HG02884 (cell line): Measurements from ENCODE around the gene LTB4R.
"Not testable (repeated sequence)": the region's sequence is repeated elsewhere in the genome, so short reads cannot be mapped to it uniquely, and the experiment has no call there.

Source experiments
- ATAC-seq: cut with Tn5 transposase; IDR thresholded peaks from one replicate; pipeline ENCODE4 v1.9.1; 2021; ENCODE audit warnings: mild to moderate bottlenecking, moderate library complexity; ENCODE audit not compliant: unreplicated experiment

LTB4R gene

DNA sequence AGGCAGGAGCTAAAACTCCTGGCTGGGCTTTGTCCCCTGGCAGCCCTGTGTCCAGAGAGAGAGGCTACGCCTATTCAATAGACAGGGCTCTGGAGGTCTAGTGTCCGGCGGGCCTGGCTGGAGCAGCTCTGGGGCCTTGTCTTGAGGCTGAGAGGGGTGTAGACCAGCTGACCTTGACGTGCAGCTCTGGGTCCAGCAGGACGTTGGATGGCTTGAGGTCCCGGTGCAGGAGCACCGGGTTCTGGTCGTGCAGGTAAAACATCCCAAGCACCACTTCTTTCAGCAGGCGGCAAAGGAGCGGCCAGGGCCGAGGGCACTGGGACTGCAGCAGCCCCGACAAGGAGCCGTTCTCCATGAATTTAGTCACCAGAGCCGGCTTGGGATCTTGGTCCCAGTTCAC lies 27.5 kb downstream of the LTB4R start:
- no peak for ATAC-seq

DNA sequence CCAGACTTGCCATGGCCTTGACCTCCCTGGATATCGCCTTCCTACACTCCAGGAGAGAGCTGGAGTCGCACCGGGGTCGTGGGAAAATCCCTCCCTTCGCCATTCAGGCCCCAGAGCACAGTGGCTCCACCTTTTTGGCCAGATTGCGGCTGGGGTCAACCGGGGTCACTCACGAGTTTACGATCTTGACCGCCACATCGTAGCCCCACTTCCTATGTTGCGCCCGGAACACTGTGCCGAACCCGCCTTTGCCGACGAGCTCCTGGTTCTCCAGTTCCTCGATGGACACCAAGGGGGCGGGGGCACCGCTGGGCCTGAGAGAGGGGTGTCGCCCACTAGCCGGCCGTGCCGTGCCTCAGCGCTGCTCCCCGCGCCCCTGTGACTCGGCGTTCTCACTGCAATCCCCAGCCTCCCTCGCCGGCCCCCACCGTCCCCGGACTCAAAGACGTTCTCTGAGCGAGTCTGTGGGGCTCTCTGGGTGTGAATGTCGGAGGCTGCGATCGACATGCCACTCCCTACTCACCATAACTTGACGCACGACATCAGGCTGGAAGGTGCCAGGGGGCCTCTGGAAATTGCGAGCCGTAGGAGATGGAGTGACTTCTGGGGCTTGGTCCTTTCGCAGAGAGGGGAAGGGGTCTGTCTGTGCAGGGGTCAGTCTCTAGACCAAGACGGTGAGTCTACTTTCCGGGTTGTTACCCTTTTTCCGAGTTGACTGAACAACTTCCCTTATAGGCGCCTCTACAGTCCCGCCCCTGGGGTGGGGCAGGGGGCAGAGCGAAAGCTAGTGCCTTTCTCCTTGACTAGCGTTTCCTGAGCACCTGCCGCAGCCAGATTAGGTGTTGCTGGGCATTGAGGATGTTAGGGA lies 28.2 kb downstream of the LTB4R start, which contains the start of gene RIPK3:
Gene RIPK3, minus strand, starts transcription at position 708 of the 868 bp plus-strand sequence. Its CDS starts 165 bp downstream, at position 543.
- ATAC-seq, result peak; percentile 83

DNA sequence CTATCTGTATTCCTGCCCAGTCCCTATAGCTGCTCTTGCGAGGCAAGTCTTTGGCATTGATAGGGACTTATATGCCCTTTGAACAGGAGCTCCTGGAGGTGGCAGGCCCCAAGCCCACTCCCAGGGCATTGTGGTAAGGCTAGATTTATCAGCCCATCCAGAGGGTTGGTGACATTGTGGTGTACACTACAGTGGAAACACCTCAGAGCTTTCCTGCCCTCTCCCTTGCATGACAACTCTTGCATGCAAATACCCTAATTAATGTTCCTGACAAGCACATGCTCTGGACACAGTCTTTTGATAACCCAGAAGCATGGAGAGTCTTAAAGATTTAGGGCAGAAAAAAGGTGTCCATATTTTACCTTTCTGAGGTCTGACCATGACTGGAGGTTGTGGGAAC lies 29.3 kb downstream of the LTB4R start:
- ATAC-seq, result no peak

DNA sequence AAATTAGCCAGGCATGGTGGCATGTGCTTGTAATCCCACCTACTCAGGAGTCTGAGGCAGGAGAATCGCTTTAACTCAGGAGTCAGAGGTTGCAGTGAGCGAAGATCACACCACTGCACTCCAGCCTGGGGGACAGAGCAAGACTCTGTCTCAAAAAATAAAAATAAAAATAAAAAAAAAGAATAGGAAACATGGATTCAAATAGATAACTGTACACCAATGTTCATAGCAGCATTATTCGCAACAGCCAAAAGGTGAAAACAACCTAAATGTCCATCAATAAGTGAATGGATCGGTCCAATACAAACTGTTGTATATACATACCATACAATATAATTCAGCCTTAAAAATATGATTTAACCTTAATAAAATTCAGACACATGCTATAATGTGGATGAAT lies 31.6 kb downstream of the LTB4R start:
- ATAC-seq, result no peak

DNA sequence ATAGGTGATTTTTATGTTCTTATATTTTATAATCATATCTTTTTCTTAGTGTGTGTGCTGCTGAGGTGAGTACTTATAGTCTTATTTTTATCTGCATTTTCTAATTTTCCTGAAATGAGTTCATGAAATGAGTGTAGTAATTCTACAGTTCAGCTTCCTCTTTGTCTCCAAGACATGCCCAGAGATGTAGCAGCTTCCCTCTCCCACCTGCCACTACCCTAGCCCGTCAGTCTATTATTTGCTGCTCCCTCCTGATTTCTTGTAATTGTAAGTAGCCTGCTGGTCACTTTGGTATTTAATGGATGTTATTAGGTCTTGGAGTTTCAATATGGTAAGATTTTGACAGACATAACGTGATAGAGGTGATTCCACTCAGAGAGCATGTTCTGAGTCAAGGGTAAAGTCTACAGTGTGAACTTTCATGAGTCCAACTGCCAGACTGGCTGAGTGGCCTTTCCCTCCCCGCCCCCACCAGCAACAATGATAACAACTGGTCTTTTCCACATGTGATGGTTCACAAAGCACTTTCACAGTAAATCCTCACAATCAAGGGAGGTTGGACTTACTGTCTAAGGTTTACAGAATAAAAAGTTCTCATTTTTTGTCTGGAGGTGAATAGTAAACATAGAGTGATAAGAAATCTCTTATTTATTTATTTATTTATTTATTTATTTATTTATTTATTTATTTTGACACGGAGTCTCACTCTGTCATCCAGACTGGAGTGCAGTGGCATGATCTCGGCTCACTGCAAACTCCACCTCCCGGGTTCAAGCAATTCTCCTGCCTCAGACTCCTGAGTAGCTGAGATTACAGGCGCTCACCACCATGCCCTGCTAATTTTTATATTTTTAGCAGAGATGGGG lies 32.7 kb downstream of the LTB4R start:
- ATAC-seq, result no peak

DNA sequence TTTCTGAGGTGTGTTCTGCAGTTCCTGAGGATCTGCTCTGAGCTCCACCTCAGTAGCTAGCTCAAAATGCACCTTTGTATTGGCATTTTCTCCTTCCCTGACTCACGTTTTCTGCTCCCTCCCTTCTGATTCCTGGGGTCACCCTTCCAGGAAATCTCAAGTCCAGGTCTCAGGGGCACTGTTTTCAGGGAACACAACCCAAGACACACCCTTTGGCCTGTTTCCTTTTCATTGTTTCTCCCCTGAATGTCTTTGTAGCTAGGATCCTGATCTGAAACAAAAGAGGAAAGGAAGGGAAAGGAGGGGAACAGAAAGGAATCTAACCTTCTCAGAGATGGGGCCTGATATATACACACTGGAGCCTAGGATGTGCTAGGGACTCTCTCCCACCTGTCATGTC lies 35.8 kb downstream of the LTB4R start:
- ATAC-seq, result no peak

DNA sequence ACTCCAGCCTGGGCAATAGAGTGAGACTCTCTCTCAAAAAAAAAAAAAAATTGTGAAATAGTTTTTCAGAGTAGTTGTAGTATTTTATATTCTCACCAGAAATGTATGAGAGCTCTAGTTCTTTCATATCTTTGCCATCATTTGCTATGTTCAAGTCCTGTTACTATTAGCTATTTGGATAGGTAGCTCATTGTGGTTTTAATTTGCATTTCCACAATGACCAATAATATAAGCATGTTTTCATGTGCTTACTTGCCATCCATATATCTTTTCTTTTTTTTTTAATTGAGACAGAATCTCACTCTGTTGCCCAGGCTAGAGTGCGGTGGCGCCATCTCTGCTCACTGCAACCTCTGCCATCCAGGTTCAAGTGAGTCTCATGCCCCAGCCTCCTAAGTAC lies 36.9 kb downstream of the LTB4R start:
- no peak for ATAC-seq

DNA sequence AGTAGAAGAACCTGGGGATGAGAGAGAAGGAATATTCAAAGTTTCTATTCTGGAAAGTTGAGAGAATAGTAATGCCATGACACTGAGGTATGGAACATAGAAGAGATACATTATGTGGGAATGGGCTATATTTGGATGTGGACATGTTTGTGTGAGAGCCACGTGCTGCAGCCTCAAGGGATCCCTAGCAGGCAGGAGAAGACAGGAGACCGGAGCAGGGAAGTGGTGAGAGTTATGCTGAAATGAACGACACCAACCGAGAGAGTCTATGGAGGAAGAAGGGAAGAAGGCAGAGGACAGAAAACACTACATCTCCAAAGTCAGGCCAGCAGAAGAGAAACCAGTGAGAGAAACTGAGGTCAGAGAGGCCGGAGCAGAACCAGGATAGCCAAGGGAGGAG lies 38.4 kb downstream of the LTB4R start:
- no peak for ATAC-seq

DNA sequence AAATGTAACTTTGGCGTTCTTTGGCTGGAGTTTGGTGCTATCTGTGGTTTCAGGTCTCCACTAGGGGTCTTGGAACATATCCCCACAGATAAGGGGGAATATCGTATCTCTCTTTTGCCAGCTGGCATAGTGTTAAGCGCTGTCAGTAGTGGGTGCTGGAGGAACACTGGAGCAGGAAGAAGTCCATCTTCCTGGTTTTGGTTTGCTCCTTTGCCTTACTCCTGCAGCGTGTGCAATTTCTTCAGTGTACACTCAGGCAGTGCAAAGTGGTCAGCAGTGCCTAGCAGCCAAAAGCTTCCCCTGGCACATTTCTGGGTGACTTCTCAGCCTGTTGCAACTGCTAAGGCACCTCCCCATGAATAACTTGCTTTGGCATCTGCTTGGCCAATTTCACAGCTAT lies 40.2 kb downstream of the LTB4R start:
- no peak for ATAC-seq

DNA sequence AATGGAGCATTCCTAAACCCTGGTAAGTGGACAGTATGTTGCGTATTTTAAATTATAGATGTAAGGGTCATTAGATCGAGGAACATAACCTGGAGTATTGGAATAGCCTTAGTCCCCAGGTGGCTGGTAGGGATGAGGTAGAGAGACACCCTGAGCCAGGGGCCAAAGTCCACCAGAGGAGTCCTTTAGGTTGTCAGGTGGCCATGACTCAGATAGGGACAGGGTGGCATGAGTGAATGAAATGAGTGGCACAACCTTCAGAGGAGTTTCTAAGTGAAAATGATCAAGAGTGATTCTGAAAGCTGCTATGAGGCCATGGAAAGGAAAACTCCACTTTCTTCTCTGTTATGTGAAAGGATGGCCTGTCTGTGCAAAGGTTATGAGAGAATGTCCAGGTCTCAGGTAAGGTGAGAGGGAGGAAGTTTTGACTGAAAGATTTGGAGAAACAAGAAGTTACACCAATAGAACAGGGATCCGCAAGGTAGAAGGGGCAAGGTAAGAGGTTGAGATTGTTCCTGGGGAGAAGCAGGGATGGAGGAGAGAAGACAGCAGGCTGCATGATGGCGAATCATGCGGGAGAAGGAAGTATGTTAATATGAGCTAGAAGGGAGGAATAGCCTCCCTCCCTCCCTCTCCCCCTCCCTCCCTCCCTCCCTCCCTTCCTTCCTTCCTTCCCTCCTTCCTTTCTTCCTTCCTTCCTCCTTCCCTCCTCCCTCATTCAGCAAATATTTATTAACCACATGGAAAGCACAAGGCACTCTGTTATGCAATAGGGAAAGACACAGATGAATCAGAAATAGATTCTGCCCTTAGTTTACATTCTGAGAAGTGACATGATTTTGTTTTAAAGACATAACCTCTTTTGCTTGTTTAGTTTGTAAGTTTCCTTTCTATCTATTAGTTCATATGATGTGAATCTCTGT lies 42.5 kb downstream of the LTB4R start:
- no peak for ATAC-seq

DNA sequence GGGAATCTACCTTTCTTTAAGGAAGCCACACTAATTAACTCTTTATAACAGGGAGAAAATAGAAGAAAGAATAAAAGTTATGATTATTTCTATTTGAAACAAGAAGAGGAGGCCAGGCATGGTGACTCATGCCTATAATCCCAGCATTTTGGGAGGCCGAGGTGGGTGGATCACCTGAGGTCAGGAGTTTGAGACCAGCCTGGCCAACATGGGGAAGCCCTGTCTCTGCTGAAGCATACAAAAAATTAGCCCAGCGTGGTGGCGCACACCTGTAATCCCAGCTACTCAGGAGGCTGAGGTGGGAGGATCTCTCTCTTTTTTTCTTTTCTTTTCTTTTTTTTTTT lies 43.2 kb downstream of the LTB4R start:
- not testable (repeated sequence) for ATAC-seq

DNA sequence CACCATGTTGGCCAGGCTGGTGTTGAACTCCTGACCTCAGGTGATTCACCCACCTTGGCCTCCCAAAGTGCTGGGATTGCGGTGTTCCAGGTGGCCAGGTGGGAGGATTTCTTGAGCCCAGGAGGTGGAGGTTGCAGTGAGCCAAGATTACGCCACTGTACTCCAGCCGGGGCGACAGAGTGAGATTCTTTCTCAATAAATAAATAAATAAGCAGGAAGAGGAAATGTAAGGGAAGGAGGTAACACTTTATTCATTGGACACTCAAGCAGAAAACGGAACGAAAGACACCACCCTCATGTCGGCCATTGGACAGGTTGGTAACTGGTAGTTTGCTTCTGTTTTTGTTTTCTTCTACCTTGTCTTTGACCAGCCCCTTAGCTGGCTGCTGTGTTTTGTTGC lies 43.7 kb downstream of the LTB4R start:
- ATAC-seq, result no peak

DNA sequence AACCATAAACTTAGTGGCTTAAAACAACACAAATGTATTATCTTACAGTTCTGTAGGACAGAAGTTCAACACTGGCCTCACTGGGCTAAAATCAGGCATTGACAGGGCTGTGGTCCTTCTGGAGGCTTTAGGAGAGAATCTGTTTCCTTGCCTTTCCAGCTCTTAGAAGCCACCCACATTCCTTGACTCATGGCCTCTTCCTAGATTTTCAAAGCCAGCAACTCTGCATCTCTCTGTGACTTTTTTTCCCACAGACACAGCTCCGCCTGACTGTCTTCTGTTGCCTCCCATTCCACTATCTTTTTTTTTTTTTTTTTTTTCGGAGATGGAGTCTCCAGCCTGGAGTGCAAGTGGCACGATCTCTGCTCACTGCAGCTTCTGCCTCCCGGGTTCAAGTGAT lies 44.9 kb downstream of the LTB4R start:
- ATAC-seq, result no peak

DNA sequence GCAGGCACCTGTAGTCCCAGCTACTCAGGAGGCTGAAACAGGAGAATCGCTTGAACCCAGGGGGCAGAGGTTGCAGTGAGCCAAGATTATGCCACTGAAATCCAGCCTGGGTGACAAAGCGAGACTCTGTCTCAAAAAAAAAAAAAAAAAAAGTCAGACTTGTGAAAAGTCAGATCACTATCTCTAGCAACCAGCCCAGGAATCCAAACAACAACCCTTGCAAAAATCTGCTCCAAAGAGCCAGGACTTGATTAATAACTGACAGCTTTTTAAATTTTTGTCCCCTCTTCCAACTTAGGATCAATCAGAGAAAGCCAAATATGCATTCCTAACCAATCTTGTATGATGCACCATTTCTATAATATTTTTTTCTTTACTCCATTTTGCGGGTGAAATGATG lies 49.0 kb downstream of the LTB4R start:
- ATAC-seq, result no peak

DNA sequence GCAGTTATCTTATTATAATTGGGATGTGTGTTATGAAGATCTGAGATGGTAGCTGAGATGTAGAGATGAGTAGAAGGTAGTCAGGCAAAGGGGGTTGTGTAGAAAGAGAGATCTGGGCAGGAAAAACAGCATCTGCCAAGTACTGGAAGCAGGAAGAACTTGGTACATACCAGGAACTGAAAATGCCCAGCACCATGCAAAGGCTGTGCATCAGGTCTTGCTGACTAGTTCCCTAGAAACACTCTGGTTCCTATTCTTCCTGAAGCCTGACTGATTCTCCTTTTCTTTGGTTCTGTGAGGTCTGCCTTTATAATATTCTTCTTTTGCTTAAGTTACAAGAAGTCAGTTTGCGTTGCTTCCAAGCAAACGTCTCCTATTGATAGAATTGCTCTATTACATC lies 50.0 kb downstream of the LTB4R start:
- no peak for ATAC-seq

DNA sequence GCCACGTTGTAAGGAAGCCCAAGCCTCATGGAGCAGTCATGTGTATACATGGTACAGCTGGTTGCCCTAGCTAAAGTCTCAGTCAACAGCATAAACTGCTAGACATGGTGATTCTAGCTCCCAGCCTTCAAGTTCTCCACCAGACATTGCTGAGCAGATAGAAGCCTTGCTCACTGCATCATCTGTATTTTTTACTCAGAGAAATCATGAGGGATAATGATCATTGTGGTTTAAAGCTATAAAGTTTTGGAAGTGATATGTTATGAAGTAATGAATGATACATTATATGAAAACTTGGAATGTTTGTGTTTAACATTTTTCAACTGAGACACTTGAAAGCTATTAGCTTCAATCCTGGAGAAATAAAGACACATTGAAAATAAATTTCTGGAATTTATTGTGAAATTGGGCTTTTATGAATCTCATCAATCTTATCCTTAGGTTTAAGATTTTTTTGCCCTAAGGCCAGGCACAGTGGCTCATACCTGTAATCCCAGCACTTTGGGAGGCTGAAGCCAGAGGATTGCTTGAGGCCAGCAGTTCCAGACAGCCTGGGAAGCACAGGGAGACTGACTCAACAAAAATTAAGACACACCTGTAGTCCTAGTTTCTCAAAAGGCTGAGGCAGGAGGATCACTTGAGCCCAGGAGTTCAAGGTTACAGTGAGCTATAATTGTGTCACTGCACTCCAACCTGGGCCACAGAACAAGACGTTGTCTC lies 51.1 kb downstream of the LTB4R start:
- no peak for ATAC-seq

DNA sequence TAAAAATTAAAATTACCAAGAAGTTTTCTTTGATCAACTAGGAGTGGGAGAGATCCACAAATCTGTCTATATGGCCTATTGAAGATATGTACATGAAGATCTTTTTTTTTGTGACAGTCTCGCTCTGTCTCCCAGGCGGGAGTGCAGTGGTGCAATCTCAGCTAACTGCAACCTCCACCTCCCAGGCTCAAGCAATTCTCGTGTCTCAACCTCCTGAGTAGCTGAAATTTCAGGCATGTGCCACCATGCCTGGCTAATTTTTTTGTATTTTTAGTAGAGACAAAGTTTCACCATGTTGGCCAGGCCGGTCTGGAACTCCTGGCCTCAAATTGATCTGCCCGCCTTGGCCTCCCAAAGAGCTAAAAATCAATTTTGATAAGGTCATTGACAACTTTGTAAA lies 52.1 kb downstream of the LTB4R start:
- ATAC-seq, result no peak

DNA sequence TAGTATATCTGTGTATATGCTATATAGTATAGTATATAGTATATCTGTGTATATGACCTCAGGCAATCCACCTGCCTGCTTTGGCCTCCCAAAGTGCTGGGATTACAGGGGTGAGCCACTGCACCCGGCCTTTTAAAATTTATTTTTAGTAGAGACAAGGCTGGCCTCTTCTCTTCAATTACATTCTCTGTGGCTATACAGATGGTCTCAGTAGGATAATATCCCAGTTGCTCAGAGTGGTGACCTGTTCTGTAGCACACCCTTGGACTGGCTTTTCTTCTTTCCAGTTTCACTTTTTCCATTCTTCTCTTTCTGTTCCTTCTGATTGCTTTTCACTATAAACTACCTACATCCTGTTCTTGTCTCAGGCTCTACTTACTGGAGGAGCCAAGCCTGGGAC lies 53.5 kb downstream of the LTB4R start:
- ATAC-seq, result no peak

DNA sequence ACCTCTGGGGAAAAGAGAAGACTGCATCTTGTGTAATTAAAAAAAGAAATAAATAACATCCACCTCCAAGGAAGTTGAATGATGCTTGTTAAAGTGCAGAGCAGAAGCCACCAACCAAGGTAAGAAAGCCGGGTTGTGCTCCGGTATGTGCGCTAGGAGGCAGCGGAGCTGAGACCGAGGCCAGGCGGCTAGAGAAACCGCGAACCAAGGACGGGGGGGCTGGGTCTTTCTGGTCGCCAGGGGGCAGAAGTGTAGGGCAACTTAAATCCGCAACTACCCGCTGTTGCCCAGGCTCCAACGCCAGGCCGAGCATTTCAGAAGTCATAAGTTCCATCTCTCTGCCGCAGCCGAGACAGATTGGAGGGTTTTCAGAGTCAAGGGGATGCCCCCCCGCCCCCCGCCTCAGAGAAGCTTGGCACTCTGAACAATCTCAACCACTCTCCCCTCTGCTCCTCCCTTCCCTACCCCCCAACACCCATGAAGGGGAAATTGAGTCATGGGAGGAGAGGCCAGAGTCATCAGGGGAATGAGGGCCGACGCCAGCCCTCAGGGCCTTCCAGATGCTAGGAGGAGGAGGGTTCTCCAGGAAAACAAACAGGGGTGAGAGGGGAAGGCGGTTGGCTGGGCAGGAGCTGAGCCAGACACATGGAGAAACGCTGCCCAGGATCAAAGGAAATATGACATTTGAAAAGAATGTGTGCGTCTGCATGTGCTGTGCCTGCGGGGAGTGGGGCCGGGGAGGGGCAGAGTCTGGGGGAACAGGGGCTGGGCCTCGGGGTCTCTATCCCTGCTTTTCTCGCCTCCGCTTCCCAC lies 54.5 kb downstream of the LTB4R start:
- no peak for ATAC-seq

DNA sequence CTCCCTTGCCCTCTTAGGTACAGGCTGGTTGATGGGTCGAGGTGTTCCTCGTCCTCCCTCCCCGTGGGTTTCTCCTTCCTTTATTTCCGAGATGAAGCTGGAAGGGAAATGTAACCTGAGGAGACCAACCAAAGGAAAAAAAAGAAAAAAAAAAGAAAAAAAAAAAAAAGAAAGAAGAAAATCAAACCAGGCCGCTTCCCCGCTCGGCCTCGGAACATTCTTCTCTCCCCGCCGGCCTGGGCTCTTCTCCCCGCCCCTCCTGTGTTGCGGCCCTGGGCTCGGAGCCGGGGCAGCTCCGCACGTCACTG lies 55.1 kb downstream of the LTB4R start:
- no peak for ATAC-seq
